22Rv1 (cell line): ENCODE measurements around the gene CDKN1C.

Experiments
- H3K27ac ChIP-seq: fragments of 450-650 bp; 2 replicates; pipeline ENCODE4 v1.5.1; 2017
- CTCF ChIP-seq: fragments of 450-650 bp; IDR thresholded peaks from 2 replicates; pipeline ENCODE4 v1.5.1; 2017; ENCODE audit warnings: mild to moderate bottlenecking
- ZFX ChIP-seq: fragments of 450-650 bp; IDR thresholded peaks from 2 replicates; pipeline ENCODE4 v1.6.1; 2017; ENCODE audit warnings: antibody characterized with exemption, borderline replicate concordance

Gene CDKN1C

GRCh38 chr11:2927121-2927800, 41.7 kb upstream of the CDKN1C start:
- no peak for TF ChIP-seq ZFX
- TF ChIP-seq CTCF, result no peak
- peak overlapping the region; percentile 96 for H3K27ac ChIP-seq

- H3K27ac ChIP-seq, result peak overlapping the region; percentile 96
- TF ChIP-seq ZFX (no peak), CTCF (no peak)
Observed at GRCh38 chr11:2926611-2927051, 41.1 kb upstream of the CDKN1C start.

- peak overlapping the region; percentile 53 for H3K27ac ChIP-seq
- TF ChIP-seq CTCF (no peak), ZFX (no peak)
Observed at GRCh38 chr11:2924821-2925675, 39.5 kb upstream of the CDKN1C start.

DNA sequence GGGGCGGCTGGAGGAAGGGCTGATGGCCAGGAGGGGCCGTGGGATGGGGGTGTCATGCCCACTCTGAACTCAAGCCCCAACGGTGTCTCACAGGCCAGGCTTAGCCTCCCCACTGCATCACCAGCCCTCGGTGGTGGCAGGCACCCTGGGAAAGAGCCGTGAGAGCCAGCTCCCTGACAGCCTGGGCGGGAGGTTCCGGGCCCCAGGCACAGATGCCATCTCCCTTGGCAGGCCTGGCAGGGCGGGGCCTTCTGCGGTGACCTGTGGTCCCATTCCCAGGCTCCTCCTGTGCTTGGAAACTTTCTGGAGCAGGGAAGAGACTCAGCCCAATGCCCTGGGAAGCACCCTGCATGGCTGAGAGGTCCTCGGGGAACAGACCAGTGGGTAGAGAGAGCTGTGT, 38.8 kb upstream of the CDKN1C start:
- peak overlapping the region; percentile 53 for H3K27ac ChIP-seq
- TF ChIP-seq ZFX (no peak), CTCF (no peak)

GRCh38 chr11:2923446-2924375, 38.1 kb upstream of the CDKN1C start:
- H3K27ac ChIP-seq, result peak overlapping the region; percentile 53
- TF ChIP-seq CTCF, result no peak
- no peak for TF ChIP-seq ZFX

DNA sequence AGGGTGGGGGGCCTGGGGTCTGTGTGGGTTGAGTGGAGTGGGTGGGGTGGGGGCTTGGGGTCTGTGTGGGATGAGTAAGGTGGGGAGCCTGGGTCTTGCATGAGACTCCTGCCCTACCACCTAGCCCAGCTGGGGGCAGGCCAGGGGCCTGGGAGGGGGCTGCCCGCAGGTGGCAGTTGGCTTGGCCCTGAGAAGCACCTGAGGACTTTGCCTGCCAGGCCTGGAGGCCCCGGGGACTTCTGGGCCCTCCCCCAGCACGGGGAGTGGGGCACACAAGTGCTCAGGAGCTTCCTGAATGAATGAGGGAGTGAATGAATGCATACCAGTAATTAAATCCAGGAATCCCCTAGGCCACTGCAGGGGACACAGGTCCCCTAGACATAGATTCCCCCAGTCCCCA, 37.1 kb upstream of the CDKN1C start:
- H3K27ac ChIP-seq, result no peak overlapping the region
- TF ChIP-seq CTCF, result no peak
- no peak for TF ChIP-seq ZFX
